Keratinocyte (primary cell): ENCODE results near the gene PTGES2. TPM values are rescaled to one million over a fixed set of nuclear protein-coding genes. Genes with fewer than 3 reads are reported as not detected.

Experiments used
- DNase-seq: peaks from one replicate; pipeline ENCODE4 v3.0.0-alpha.2; 2011; ENCODE audit warnings: low read depth, missing footprints, low spot score
- FAIRE-seq: peaks from 2 replicates; lab custom pipeline; 2011; peaks lifted over from hg19 to GRCh38; lab: Jason Lieb, UNC
- H2AFZ ChIP-seq: 2 replicates; pipeline ENCODE4 v1.6.0; 2012; ENCODE audit warnings: low read length, control low read depth, inconsistent platforms; ENCODE audit not compliant: control insufficient read depth
- H3K27ac ChIP-seq: 2 replicates; pipeline ENCODE4 v1.5.1; 2011; ENCODE audit warnings: low read length; ENCODE audit not compliant: control insufficient read depth, insufficient read depth
- H3K27me3 ChIP-seq: 3 replicates; pipeline ENCODE4 v1.6.0; 2011; ENCODE audit warnings: low read length; ENCODE audit not compliant: control insufficient read depth, insufficient read depth; ENCODE audit errors: extremely low read depth
- H3K36me3 ChIP-seq, 2 experiments: 2 replicates in 1 of 2; 3 replicates in 1 of 2; pipeline ENCODE4 v1.5.1; 2011; ENCODE audit warnings: low read length in 2 of 2, mild to moderate bottlenecking in 1 of 2; ENCODE audit not compliant: control insufficient read depth in 2 of 2, insufficient read depth in 2 of 2; ENCODE audit errors: extremely low read depth in 1 of 2
- H3K4me1 ChIP-seq: 3 replicates; pipeline ENCODE4 v1.5.1; 2011; ENCODE audit warnings: low read length; ENCODE audit not compliant: control insufficient read depth, insufficient read depth; ENCODE audit errors: extremely low read depth
- H3K4me2 ChIP-seq: 3 replicates; pipeline ENCODE4 v1.6.0; 2011; ENCODE audit warnings: low read depth, low read length; ENCODE audit not compliant: control insufficient read depth, insufficient read depth; ENCODE audit errors: extremely low read depth
- H3K4me3 ChIP-seq, 3 experiments: fragments of 200-600 bp in 1 of 3; sonication (generic) in 1 of 3; 2 replicates in 2 of 3; 3 replicates in 1 of 3; pipeline ENCODE4 v1.5.1; 2011 to 2016; ENCODE audit warnings: low read length in 3 of 3, mild to moderate bottlenecking in 3 of 3, control low read depth in 2 of 3, inconsistent platforms in 1 of 3, low read depth in 1 of 3, mixed read lengths in 1 of 3, mixed run types in 1 of 3, moderate library complexity in 1 of 3; ENCODE audit not compliant: control insufficient read depth in 2 of 3, insufficient read depth in 2 of 3; ENCODE audit errors: extremely low read depth in 1 of 3
- H3K79me2 ChIP-seq: 2 replicates; pipeline ENCODE4 v1.6.0; 2012; ENCODE audit warnings: low read length; ENCODE audit not compliant: control insufficient read depth, insufficient read depth
- H3K9ac ChIP-seq: 3 replicates; pipeline ENCODE4 v1.6.0; 2011; ENCODE audit warnings: low read length; ENCODE audit not compliant: control insufficient read depth, insufficient read depth; ENCODE audit errors: extremely low read depth
- H3K9me1 ChIP-seq: 3 replicates; pipeline ENCODE4 v1.6.0; 2011; ENCODE audit warnings: low read length; ENCODE audit not compliant: control insufficient read depth, insufficient read depth; ENCODE audit errors: extremely low read depth
- H3K9me3 ChIP-seq: 2 replicates; pipeline ENCODE4 v1.5.1; 2012; ENCODE audit warnings: low read depth, low read length; ENCODE audit not compliant: control insufficient read depth
- H4K20me1 ChIP-seq: 3 replicates; pipeline ENCODE4 v1.6.0; 2011; ENCODE audit warnings: low read length; ENCODE audit not compliant: control insufficient read depth, insufficient read depth; ENCODE audit errors: extremely low read depth
- CTCF ChIP-seq, 3 experiments: IDR thresholded peaks in 1 of 3; conservative IDR thresholded peaks in 1 of 3; optimal IDR thresholded peaks in 1 of 3; 2 replicates in 2 of 3; 3 replicates in 1 of 3; pipeline versions ENCODE3 to v1.5.1; 2011; ENCODE audit warnings: low read length in 3 of 3, mild to moderate bottlenecking in 3 of 3, moderate library complexity in 2 of 3, control low read depth in 1 of 3, inconsistent platforms in 1 of 3; ENCODE audit not compliant: insufficient read depth in 2 of 3; ENCODE audit errors: extremely low read depth in 1 of 3
- EZH2 ChIP-seq: IDR thresholded peaks from one replicate; pipeline ENCODE4 v1.6.1; 2012; ENCODE audit warnings: inconsistent platforms, mild to moderate bottlenecking, low read length, moderate library complexity
- dilution Hi-C: fragments of 300-500 bp; cut with MboI; formaldehyde crosslinking; loops from one replicate; pipeline ENCODE4 v1.7.0; 2020; ENCODE audit warnings: low sequenced_read_pairs; ENCODE audit not compliant: extremely low pct_ligation_motif_present
- polyA plus RNA-seq, 5 experiments: library from polyadenylated mRNA; depleted of rRNA in 3 of 5; stranded (reverse) in 3 of 5; stranded (forward) in 1 of 5; unstranded in 1 of 5; fragments of >200 nt; gene quantifications; 1 replicate in 1 of 5; 2 replicates in 3 of 5; 3 replicates in 1 of 5; pipeline versions ENCODE4 v1.2.1 to v1.2.3, GENCODE V29; 2011 to 2012; ENCODE audit warnings: missing spikeins in 2 of 5, low read depth in 1 of 5, low replicate concordance in 1 of 5

PTGES2 gene
- polyA plus RNA-seq, 1 donor (not counting 4 experiments of a cell fraction or from before 2014, with no cell fraction given), result 68.7 TPM

DNA sequence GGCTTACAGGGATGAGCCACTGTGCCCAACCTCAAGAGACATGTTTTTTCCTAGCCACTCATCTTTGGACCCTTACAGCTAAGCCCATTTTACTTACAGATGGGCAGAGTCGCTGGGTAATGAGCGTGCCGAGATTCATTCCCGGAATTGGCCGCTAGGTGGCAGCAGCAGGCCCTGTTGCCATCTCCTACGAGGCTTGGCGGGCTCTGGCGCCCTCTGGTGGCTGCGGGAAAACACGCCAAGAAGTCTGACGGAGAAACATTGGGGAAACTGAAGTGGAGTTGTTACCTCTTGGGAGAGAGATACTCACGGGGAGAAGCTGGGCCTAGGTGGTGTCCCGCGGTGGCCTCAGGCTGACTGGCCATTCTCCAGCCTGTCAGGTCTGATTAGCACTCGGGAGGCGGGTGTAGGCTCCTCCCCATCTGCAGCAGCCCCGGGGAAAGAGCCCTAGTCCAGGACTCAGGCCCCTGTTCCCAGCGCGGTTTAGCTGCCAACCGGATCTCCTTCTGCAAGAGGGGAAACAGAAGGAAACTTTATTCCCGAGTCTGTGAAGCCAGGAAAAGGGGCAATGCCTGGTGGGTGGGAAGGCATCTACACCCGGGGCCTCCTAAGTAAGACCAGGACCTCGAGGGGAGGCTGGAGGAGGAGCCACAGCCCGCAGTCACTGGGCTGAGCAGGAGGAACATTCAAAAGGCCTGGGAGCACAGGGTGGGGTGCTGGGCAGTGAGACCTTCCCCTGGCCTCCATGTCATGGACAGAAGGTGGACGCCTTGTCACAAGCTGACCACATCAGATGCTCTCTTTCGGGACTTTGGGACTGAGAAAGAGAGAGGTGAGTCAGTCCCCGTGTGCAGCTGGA is 9.7 kb downstream of the PTGES2 start:
- Histone ChIP-seq H3K9me3 (no peaks in the 10 kb centered on the region), H3K27me3 (no peaks in the 10 kb centered on the region), H3K4me3 (no peak overlapping the region), H4K20me1 (no peaks in the 10 kb centered on the region), H3K9ac (no peak overlapping the region), H3K79me2 (no peaks in the 10 kb centered on the region), H3K4me2 (no peak overlapping the region), H3K4me1 (peaks cover 6% of the 10 kb centered on the region), H3K27ac (no peak overlapping the region), H2AFZ (no peak overlapping the region), H3K9me1 (no peaks in the 10 kb centered on the region), H3K36me3 (peaks cover 11 to 20% of the 10 kb centered on the region in 2 experiments)
- no peak for TF ChIP-seq EZH2
- peak; percentile 100 for TF ChIP-seq CTCF (optimal IDR thresholded peaks at IDR 0.05 in 1 of 3, IDR thresholded peaks at IDR 0.05 in 1 of 3, conservative IDR thresholded peaks at IDR 0.05 in 1 of 3; ENCODE audit: extremely low read depth in 1 of 3, insufficient read depth in 2 of 3, low read length in 3 of 3)
- dilution Hi-C loops, result no loop called here
- peak; percentile 70 for FAIRE-seq
- no peak for DNase-seq

GRCh38 chr9:128116104-128117083 is 11.1 kb downstream of the PTGES2 start:
- DNase-seq (no peak), FAIRE-seq (no peak)
- Histone ChIP-seq H3K27me3 (no peaks in the 10 kb centered on the region), H3K27ac (no peak overlapping the region), H3K4me3 (no peak overlapping the region), H2AFZ (no peak overlapping the region), H3K4me2 (no peak overlapping the region), H3K9me1 (no peaks in the 10 kb centered on the region), H3K79me2 (no peaks in the 10 kb centered on the region), H3K36me3 (peaks cover 5 to 12% of the 10 kb centered on the region in 2 experiments), H3K9me3 (no peaks in the 10 kb centered on the region), H3K9ac (no peak overlapping the region), H3K4me1 (peaks cover 6% of the 10 kb centered on the region), H4K20me1 (no peaks in the 10 kb centered on the region)
- dilution Hi-C loops, result no loop called here
- no peak for TF ChIP-seq EZH2
- no peak for TF ChIP-seq CTCF (optimal IDR thresholded peaks at IDR 0.05 in 1 of 3, IDR thresholded peaks at IDR 0.05 in 1 of 3, conservative IDR thresholded peaks at IDR 0.05 in 1 of 3; ENCODE audit: extremely low read depth in 1 of 3, insufficient read depth in 2 of 3, low read length in 3 of 3)
